ENCODE measurements around the gene TLE2. TPM values are rescaled to one million over a fixed set of nuclear protein-coding genes. Genes with fewer than 3 reads are reported as not detected.

TLE2 gene
- total and polyA plus RNA-seq, 9 of the 15 experiments (the other 6 are each of a cell fraction or from before 2014, with no cell fraction given) = 0.35 to 13.1 (median 6.2) TPM

DNA sequence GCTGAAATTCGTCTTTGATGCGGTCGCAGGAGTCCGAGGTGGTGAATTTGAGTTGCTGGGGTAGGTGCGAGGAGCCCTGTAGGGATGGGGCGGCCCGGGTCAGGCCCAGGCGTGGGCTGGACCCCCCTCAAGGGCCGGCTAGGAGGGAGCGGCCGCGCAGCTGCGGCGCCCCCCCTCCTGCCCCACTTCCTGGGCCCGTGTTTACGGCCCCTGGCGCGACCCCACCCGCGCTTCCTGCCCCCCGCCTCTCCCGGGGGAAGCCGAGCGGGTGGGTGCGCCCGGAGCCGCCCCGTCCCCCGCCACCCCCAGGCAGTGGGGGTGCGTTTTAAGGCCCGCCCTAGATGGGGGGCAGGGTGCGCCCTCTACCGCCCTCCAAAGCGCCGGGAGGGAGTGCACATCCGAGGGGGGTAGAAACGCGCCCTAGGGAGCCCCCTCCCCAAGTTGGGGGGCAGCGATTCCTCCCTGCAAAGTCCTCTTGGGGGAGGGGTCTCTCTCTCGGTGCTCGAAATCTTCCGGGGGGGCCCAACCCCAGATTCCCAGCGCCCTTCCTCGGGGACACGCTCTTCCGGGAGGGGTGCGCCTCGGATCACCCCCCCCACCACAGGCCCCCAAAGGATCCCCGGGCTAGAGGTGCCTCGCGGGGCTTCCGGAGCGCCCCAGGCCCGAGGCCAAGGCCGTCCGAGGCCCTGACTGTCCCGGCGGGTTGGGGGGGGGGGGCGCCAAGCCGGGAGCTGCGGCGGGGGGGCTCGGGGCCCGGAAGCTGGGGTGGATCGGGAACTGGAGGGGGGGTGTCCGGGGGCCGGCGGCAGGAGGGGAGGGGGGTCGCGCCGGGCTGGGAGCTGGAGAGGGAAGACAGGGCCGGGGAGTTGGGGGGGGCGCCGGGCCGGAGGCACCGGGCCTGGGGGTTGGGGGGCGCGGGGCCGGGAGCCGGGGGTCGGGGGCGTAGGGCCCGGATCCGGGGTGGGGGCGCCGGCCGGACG is 32.4 kb upstream of the TLE2 start (continued):
- TF ChIP-seq, protein P1, sequence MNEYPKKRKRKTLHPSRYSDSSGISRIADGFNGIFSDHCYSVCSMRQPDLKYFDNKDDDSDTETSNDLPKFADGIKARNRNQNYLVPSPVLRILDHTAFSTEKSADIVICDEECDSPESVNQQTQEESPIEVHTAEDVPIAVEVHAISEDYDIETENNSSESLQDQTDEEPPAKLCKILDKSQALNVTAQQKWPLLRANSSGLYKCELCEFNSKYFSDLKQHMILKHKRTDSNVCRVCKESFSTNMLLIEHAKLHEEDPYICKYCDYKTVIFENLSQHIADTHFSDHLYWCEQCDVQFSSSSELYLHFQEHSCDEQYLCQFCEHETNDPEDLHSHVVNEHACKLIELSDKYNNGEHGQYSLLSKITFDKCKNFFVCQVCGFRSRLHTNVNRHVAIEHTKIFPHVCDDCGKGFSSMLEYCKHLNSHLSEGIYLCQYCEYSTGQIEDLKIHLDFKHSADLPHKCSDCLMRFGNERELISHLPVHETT (CRISPR knock-in tag; conservative IDR thresholded peaks at IDR 0.05 in 1 of 2, IDR thresholded peaks at IDR 0.05 in 1 of 2) = no peak
- TF ChIP-seq ZNF668 (CRISPR knock-in tag; IDR thresholded peaks at IDR 0.05) = no peak
- TF ChIP-seq HNRNPL (IDR thresholded peaks at IDR 0.05; ENCODE audit: low read depth, low read length) = no peak
- TF ChIP-seq, protein P2, sequence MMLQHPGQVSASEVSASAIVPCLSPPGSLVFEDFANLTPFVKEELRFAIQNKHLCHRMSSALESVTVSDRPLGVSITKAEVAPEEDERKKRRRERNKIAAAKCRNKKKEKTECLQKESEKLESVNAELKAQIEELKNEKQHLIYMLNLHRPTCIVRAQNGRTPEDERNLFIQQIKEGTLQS (IDR thresholded peaks at IDR 0.05) = no peak
- TF ChIP-seq, protein P2 (CRISPR knock-in tag; conservative IDR thresholded peaks at IDR 0.05) = no peak
- TF ChIP-seq ILK (tag; IDR thresholded peaks at IDR 0.05; ENCODE audit: borderline replicate concordance, low read depth) = no peak
- TF ChIP-seq RFX1 (IDR thresholded peaks at IDR 0.05) = no peak
- TF ChIP-seq KLF6 (CRISPR knock-in tag; IDR thresholded peaks at IDR 0.05; ENCODE audit: borderline replicate concordance) = no peak
- TF ChIP-seq, protein P3, sequence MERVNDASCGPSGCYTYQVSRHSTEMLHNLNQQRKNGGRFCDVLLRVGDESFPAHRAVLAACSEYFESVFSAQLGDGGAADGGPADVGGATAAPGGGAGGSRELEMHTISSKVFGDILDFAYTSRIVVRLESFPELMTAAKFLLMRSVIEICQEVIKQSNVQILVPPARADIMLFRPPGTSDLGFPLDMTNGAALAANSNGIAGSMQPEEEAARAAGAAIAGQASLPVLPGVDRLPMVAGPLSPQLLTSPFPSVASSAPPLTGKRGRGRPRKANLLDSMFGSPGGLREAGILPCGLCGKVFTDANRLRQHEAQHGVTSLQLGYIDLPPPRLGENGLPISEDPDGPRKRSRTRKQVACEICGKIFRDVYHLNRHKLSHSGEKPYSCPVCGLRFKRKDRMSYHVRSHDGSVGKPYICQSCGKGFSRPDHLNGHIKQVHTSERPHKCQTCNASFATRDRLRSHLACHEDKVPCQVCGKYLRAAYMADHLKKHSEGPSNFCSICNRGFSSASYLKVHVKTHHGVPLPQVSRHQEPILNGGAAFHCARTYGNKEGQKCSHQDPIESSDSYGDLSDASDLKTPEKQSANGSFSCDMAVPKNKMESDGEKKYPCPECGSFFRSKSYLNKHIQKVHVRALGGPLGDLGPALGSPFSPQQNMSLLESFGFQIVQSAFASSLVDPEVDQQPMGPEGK (CRISPR knock-in tag; IDR thresholded peaks at IDR 0.05; ENCODE audit: borderline replicate concordance) = peak; percentile 40; the same call in 1 of the 2 replicates
- TF ChIP-seq ESRRB (CRISPR knock-in tag; IDR thresholded peaks at IDR 0.05; ENCODE audit: borderline replicate concordance) = no peak
- TF ChIP-seq MAFK (IDR thresholded peaks at IDR 0.05; ENCODE audit: low read length) = no peak
- TF ChIP-seq ZNF24 (IDR thresholded peaks at IDR 0.05) = no peak
- no peak for TF ChIP-seq FOXA1 (IDR thresholded peaks at IDR 0.05; ENCODE audit: borderline replicate concordance)
- TF ChIP-seq SETDB1 (IDR thresholded peaks at IDR 0.05; ENCODE audit: low read length) = no peak
- no peak for TF ChIP-seq YBX1 (IDR thresholded peaks at IDR 0.05)
- TF ChIP-seq, protein P4, sequence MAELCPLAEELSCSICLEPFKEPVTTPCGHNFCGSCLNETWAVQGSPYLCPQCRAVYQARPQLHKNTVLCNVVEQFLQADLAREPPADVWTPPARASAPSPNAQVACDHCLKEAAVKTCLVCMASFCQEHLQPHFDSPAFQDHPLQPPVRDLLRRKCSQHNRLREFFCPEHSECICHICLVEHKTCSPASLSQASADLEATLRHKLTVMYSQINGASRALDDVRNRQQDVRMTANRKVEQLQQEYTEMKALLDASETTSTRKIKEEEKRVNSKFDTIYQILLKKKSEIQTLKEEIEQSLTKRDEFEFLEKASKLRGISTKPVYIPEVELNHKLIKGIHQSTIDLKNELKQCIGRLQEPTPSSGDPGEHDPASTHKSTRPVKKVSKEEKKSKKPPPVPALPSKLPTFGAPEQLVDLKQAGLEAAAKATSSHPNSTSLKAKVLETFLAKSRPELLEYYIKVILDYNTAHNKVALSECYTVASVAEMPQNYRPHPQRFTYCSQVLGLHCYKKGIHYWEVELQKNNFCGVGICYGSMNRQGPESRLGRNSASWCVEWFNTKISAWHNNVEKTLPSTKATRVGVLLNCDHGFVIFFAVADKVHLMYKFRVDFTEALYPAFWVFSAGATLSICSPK (IDR thresholded peaks at IDR 0.05; ENCODE audit: borderline replicate concordance) = no peak
- TF ChIP-seq CTBP1 (IDR thresholded peaks at IDR 0.05; ENCODE audit: borderline replicate concordance) = peak; percentile 27; the same call in 1 of the 2 replicates
- no peak for TF ChIP-seq PURB (CRISPR knock-in tag; IDR thresholded peaks at IDR 0.05; ENCODE audit: low read depth)
- TF ChIP-seq ZNF253 (CRISPR knock-in tag; conservative IDR thresholded peaks at IDR 0.05) = no peak
- no peak for TF ChIP-seq TCF7 (IDR thresholded peaks at IDR 0.05; ENCODE audit: borderline replicate concordance)
- TF ChIP-seq TAF15 (IDR thresholded peaks at IDR 0.05; ENCODE audit: low read depth, low read length) = no peak
- no peak for TF ChIP-seq KHSRP (IDR thresholded peaks at IDR 0.05)
- TF ChIP-seq ZNF57 (CRISPR knock-in tag; IDR thresholded peaks at IDR 0.05) = no peak
